SH-SY5Y (cell line): ENCODE results near the gene EMP2.

ENCODE experiments used
- GATA2 ChIP-seq: IDR thresholded peaks from 2 replicates; pipeline ENCODE4 v1.6.1; 2011; ENCODE audit warnings: mild to moderate bottlenecking, low read depth, low read length
- GATA3 ChIP-seq: IDR thresholded peaks from 2 replicates; pipeline ENCODE4 v1.6.1; 2011; ENCODE audit warnings: low read depth, mild to moderate bottlenecking, low read length, moderate library complexity

GRCh38 chr16:10541366-10541765 lies 39.0 kb downstream of the EMP2 start:
- no peak for TF ChIP-seq GATA2
- no peak for TF ChIP-seq GATA3
